NT2/D1 (cell line): ENCODE measurements around the gene TNS3.

Experiments used
- DNase-seq: peaks from one replicate; pipeline ENCODE4 v3.0.0-alpha.2; 2011; ENCODE audit warnings: low read depth, low spot score
- H3K27me3 ChIP-seq: 2 replicates; pipeline ENCODE4 v1.6.0; 2011; ENCODE audit warnings: mild to moderate bottlenecking; ENCODE audit not compliant: insufficient read length, insufficient read depth
- H3K36me3 ChIP-seq: 2 replicates; pipeline ENCODE4 v1.6.1; 2011; ENCODE audit warnings: mild to moderate bottlenecking, low read length, mixed read lengths; ENCODE audit not compliant: insufficient read depth, insufficient read length
- H3K4me1 ChIP-seq: 2 replicates; pipeline ENCODE4 v1.5.1; 2011; ENCODE audit not compliant: insufficient read depth, insufficient read length
- H3K4me3 ChIP-seq: 2 replicates; pipeline ENCODE4 v1.5.1; 2011; ENCODE audit warnings: low read depth; ENCODE audit not compliant: insufficient read length
- H3K9ac ChIP-seq: 2 replicates; pipeline ENCODE4 v1.6.0; 2011; ENCODE audit warnings: low read depth; ENCODE audit not compliant: insufficient read length
- H3K9me3 ChIP-seq: 2 replicates; pipeline ENCODE4 v1.5.1; 2011; ENCODE audit warnings: mild to moderate bottlenecking, low read length; ENCODE audit not compliant: insufficient read depth
- SUZ12 ChIP-seq: IDR thresholded peaks from 2 replicates; pipeline ENCODE4 v1.6.1; 2011; ENCODE audit not compliant: insufficient read length, insufficient read depth; ENCODE audit errors: extremely low read depth
- YY1 ChIP-seq: IDR thresholded peaks from 2 replicates; pipeline ENCODE4 v1.6.1; 2011; ENCODE audit not compliant: insufficient read length, insufficient read depth
- ZNF274 ChIP-seq: IDR thresholded peaks from 2 replicates; pipeline ENCODE4 v1.6.1; 2011; ENCODE audit warnings: mild to moderate bottlenecking, low read depth, low read length

The TNS3 gene

DNA sequence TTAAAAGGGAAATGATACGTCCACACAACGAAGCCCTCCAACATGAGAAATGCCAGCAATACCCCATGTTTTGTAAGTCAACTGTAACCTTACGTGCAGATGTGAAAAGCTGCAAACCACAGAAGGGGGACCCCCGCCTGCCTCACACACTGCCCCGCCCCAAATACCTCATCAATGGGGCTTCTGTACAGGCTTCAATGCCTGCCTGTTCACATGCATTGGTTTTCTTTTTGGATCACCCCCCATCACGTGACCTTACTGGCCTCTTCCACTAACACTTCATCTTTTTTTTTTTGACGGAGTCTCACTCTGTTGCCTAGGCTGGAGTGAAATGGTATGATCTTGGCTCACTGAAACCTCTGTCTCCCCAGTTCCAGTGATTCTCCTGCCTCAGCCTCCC lies 224.0 kb downstream of the TNS3 start:
- Histone ChIP-seq H3K27me3 (no peaks in the 10 kb centered on the region), H3K4me1 (no peaks in the 10 kb centered on the region), H3K9me3 (no peaks in the 10 kb centered on the region), H3K4me3 (no peak overlapping the region), H3K36me3 (peaks cover 52% of the 10 kb centered on the region), H3K9ac (no peak overlapping the region)
- no peak for DNase-seq
- TF ChIP-seq ZNF274, result no peak
- no peak for TF ChIP-seq SUZ12
- no peak for TF ChIP-seq YY1

DNA sequence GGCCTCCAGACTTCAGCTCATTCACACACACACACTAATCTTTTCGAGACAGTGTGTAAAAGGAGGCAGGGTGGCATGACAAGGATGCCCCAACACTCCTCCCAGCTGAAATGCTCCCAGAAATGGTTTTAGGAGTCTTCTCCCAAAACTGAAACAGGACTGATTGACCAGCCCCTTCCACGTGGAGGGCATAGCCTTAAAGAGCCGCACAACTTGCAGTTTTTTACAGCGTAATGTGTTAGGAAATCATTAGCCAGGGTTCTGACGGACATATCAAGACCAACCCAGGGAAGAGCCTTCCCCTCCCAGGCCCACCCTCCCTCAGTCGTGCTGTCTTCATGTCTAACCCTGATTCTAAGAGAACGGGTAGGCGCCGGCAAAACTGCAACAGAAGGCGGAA lies 224.6 kb downstream of the TNS3 start:
- no peak overlapping the region for H3K9ac ChIP-seq
- DNase-seq, result no peak
- H3K9me3 ChIP-seq, result no peaks in the 10 kb centered on the region
- H3K27me3 ChIP-seq, result no peaks in the 10 kb centered on the region
- no peak for TF ChIP-seq SUZ12
- TF ChIP-seq ZNF274, result no peak
- TF ChIP-seq YY1, result no peak
- peaks cover 53% of the 10 kb centered on the region for H3K36me3 ChIP-seq
- H3K4me1 ChIP-seq, result no peaks in the 10 kb centered on the region
- no peak overlapping the region for H3K4me3 ChIP-seq

DNA sequence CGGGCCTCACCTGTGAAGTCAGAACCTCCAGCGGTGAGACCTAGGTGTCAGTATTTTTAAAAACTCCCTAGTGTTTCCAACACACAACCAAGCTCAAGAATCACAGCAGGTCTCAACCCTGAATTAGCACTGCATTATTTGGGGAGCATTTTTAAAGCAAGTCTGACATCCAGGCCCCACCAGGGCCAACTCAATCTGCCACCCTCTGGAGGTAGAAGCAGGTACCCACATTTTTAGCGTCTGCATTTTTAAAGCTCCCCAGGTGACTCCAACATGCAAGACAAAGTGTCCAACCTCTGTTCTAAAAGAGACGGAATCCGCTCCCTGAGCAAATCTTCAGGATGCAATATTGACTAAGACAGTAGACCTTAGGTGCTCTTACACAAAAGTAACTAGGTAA lies 225.7 kb downstream of the TNS3 start:
- no peak for DNase-seq
- no peaks in the 10 kb centered on the region for H3K27me3 ChIP-seq
- H3K4me1 ChIP-seq, result peaks cover 4% of the 10 kb centered on the region
- peaks cover 57% of the 10 kb centered on the region for H3K36me3 ChIP-seq
- no peak overlapping the region for H3K9ac ChIP-seq
- H3K4me3 ChIP-seq, result no peak overlapping the region
- H3K9me3 ChIP-seq, result no peaks in the 10 kb centered on the region
- TF ChIP-seq SUZ12 (no peak), ZNF274 (no peak), YY1 (no peak)

DNA sequence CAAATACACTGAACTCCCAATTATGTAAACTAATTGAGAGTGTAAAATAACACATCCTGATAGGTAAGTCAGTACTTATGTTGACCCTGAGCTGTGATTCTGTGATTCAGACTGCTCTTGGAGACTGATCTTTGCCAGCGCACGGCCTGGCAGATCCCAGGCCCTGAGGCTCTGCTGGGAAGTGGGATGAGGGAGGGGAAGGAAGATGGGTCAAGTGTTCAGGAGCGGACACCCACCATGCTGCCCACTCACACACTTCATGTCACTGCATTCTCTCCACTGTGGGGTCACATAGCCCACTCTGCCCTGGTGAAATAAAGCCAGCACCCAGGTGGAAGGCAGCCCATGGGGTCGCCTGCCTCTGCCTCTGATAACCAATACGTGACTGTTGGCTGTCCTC lies 226.2 kb downstream of the TNS3 start:
- Histone ChIP-seq H3K4me3 (no peak overlapping the region), H3K36me3 (peaks cover 60% of the 10 kb centered on the region)
- TF ChIP-seq SUZ12 (no peak), ZNF274 (no peak), YY1 (no peak)

DNA sequence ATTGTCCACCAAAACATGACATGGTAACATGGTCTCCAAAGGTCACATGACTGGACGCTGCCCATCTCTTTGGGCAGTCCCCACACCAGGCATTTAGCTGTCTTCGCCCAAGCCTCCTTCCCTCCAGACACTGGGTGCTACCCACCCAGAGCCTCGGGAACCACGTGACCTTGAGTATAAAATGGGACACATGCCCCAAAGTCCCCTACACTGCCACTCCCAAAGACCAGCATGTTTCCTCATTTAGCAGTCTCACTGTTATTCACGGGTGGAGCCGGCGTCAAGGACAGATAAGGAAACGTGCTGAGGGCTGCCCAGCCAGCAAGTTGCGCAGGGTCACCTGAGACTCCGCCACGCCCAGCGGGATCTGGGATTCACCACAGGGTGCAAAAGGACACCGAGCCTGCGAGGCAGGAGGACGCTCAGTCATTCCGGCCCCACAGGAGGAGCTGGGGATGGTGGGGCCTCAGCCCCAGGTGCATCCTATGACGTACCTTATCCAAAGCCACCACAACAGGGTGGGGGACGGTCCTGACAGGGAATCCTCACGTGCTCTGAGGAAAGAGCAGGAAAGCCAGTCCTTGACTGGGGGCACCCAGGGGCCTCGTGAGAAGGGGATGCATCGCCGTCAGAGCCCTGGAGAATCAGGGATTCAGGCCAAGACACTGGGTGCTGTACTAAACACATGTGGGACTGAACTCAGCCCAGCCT lies 226.9 kb downstream of the TNS3 start:
- TF ChIP-seq SUZ12 (no peak), YY1 (no peak), ZNF274 (no peak)
- Histone ChIP-seq H3K9me3 (no peaks in the 10 kb centered on the region), H3K4me3 (no peak overlapping the region), H3K4me1 (peaks cover 4% of the 10 kb centered on the region), H3K9ac (no peak overlapping the region), H3K27me3 (no peaks in the 10 kb centered on the region), H3K36me3 (peaks cover 54% of the 10 kb centered on the region)
- DNase-seq, result no peak

More for the DNA sequence above, 226.2 kb downstream of the TNS3 start:
- DNase-seq, result no peak
- H3K4me1 ChIP-seq, result peaks cover 4% of the 10 kb centered on the region
- H3K9ac ChIP-seq, result no peak overlapping the region
- H3K9me3 ChIP-seq, result no peaks in the 10 kb centered on the region
- no peaks in the 10 kb centered on the region for H3K27me3 ChIP-seq

DNA sequence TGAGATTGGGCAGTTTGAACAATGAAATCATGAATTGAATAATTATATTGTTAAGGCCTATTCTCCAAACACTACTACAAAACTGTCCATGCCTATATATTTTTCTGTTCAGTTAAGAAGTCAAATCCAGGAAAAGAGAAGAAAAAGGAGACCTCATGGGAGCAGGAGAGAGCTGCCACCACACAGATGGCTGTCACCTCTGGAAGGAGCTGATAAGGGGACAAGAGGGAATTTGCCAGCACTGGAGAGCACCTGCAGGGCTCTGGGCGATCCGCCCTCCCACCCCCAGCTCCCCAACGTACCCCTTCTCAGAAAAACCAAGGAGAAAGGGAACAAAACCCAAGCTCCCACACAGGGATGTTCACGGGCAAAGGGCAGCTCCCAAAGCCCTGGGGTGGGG lies 227.8 kb downstream of the TNS3 start:
- peaks cover 56% of the 10 kb centered on the region for H3K36me3 ChIP-seq

DNA sequence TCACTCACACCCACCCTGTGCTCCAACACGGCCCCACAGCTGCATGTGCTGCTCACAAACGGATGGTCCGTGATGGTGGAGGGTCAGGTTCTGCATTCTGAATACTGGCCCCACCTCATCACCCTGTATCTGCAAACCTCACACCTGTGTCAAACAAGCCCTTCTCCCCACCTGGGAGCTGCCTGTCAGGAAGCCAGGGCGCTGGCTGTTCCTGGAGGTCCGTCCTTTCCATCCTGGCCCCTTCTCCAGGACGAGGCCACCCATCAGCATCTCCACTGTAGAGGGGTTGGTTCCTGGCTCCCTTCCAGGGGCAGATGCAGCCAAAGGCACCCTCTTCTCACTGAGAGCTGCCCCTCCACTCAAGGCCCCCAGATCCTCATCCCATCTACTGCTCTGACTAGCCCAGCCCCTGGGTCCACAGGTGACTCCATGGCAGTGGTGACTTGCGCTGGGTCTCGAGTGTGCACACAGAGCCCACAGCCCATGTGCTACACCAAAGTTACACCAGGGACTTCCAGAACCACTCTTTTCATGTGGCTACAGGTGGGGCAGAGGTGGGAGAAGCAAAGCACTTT lies 229.4 kb downstream of the TNS3 start:
- no peak for DNase-seq
- Histone ChIP-seq H3K9ac (no peak overlapping the region), H3K9me3 (no peaks in the 10 kb centered on the region), H3K4me3 (no peak overlapping the region), H3K36me3 (peaks cover 59% of the 10 kb centered on the region), H3K4me1 (peaks cover 4% of the 10 kb centered on the region), H3K27me3 (no peaks in the 10 kb centered on the region)
- TF ChIP-seq SUZ12 (no peak), YY1 (no peak), ZNF274 (no peak)

More for the DNA sequence above, 227.8 kb downstream of the TNS3 start:
- Histone ChIP-seq H3K9me3 (no peaks in the 10 kb centered on the region), H3K4me3 (no peak overlapping the region), H3K9ac (no peak overlapping the region), H3K27me3 (no peaks in the 10 kb centered on the region), H3K4me1 (peaks cover 4% of the 10 kb centered on the region)
- DNase-seq, result no peak
- no peak for TF ChIP-seq ZNF274
- no peak for TF ChIP-seq YY1
- TF ChIP-seq SUZ12, result no peak
